ENCODE measurements around the gene NDUFAF3.

Gene NDUFAF3

DNA sequence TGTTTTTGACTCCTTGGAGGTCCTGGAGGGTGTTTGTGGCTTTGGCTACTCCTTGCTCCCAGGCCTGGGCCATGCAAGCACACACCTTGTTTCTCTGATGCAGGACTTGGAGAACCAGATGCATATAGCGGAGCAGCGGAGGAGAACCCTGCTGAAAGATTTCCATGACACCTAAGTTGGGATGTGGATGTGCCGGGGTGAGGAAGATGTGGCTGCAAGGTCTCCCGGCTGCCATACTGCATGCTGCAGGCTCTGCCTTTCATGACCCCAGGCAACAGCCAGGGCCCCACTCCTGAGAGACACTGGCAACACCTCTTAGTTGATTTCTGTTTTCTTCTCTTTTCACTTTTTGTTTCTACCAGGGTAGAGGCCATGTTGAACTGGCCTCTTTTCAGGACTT lies 38.8 kb upstream of the NDUFAF3 start:
- TF ChIP-seq, protein P1, sequence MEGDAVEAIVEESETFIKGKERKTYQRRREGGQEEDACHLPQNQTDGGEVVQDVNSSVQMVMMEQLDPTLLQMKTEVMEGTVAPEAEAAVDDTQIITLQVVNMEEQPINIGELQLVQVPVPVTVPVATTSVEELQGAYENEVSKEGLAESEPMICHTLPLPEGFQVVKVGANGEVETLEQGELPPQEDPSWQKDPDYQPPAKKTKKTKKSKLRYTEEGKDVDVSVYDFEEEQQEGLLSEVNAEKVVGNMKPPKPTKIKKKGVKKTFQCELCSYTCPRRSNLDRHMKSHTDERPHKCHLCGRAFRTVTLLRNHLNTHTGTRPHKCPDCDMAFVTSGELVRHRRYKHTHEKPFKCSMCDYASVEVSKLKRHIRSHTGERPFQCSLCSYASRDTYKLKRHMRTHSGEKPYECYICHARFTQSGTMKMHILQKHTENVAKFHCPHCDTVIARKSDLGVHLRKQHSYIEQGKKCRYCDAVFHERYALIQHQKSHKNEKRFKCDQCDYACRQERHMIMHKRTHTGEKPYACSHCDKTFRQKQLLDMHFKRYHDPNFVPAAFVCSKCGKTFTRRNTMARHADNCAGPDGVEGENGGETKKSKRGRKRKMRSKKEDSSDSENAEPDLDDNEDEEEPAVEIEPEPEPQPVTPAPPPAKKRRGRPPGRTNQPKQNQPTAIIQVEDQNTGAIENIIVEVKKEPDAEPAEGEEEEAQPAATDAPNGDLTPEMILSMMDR (conservative IDR thresholded peaks at IDR 0.05; ENCODE audit: low read depth, low read length): no peak
- H3K4me3 ChIP-seq (ENCODE audit: low read length): no peak overlapping the region
- no peak for DNase-seq (ENCODE audit: low read depth)

DNA sequence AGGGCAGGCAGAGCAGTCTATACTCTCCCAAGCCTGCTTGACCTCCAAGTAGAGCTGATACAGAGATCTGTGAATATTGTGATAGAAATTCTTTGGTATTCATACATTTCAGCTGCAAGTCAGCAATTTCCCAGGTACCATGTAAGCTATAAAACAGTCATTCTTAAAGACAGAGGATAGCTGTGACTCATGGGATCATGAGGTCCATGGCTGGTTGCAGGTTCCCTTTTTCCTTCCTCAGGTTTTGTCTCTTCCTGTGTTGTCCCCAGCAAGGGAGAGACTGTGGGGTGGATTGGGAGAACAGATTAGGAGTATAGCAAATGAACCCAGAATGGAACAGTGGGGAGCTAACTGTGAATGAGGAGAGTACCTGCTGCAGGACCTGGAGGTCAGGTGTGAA lies 37.3 kb upstream of the NDUFAF3 start:
- H3K4me3 ChIP-seq (ENCODE audit: low read length): no peak overlapping the region
- DNase-seq (ENCODE audit: low read depth): no peak

DNA sequence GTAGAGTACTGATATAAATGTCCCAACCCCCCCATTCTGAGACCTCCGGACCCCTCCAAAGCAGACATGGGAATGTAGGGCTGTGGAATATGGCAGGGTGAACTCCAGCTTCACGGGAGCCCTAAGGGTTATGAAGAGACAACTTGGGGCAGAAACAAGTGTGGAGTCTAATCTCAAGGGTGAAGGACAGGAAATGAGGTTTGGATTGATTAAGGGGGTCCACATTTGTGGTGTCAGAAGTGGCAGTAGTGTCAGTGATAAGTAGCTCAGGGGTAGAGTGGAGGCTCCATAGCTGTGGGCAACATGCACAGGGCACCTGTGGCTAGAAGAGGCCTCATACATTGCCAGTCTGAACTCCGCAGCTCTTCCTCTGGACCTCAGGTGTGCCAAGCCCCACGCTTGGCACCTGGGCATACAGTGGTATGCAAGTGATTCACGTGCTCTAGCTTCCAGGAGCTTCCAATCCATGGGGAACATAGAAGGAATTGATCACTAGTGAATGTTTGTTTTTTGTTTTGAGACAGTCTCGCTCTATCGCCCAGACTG lies 36.0 kb upstream of the NDUFAF3 start:
- no peak for DNase-seq (ENCODE audit: low read depth)
- TF ChIP-seq, protein P1 (conservative IDR thresholded peaks at IDR 0.05; ENCODE audit: low read depth, low read length): no peak

More for the DNA sequence above, 37.3 kb upstream of the NDUFAF3 start:
- TF ChIP-seq, protein P1 (conservative IDR thresholded peaks at IDR 0.05; ENCODE audit: low read depth, low read length): no peak

DNA sequence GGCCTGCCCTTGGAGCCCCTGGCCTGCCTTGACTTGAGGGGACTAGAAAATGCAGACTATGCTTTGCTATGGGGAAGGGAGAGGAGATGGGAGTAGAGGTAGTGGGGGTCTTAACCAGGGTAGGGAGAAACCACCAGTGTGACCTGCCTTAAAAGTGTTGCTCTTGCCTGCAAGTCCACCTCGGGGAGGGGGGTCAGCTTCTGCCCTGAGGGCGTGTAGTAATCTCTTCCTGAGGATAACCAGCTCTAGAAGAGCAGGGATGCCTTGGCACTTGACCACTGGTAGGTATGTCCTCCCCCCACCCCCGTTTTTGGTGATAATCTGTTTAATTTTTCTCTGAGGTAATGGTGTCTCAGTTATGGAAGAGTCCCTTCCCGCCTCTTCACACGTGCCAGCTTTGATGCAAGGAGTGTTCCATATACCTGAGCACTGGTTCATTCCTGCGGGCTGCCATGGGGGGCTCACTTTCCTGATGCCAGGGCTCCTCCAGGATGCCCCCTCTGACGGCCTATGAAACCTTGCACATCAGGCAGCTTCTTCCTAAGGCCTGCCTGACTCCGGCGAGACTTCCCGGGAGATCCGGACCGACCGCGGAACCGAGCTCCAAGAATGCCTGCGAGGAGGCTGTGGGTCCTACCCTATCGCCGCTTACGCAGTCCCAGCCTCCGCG lies 32.7 kb upstream of the NDUFAF3 start:
- TF ChIP-seq, protein P1 (conservative IDR thresholded peaks at IDR 0.05; ENCODE audit: low read depth, low read length): no peak
- H3K4me3 ChIP-seq (ENCODE audit: low read length): peak overlapping the region; percentile 77
- DNase-seq (ENCODE audit: low read depth): no peak

More for the DNA sequence above, 36.0 kb upstream of the NDUFAF3 start:
- no peak overlapping the region for H3K4me3 ChIP-seq (ENCODE audit: low read length)

DNA sequence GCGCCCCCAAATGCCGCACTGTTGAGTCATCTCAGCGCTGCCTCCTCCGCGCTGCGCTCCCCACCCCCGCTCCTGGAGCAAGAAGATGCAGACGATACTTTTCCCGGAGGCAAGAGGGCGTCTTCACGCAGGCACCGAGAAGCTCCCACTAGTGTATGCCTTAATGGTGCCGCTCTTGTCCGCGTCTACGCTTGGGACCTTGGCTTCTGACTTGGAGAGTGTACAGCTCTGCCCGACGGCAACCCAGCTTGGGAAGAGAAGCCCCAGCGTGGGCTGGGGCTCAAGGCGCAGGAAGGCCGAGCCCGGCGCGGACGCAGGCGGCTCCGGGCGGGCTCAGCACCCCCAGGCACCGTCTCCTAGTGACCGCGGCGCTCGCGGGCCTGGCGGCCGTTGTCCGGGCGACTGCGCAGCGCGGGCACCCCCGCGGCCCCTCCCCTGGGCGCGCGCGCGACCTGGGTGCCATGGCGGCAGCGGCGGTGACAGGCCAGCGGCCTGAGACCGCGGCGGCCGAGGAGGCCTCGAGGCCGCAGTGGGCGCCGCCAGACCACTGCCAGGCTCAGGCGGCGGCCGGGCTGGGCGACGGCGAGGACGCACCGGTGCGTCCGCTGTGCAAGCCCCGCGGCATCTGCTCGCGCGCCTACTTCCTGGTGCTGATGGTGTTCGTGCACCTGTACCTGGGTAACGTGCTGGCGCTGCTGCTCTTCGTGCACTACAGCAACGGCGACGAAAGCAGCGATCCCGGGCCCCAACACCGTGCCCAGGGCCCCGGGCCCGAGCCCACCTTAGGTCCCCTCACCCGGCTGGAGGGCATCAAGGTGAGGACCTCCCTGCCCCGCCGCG lies 31.9 kb upstream of the NDUFAF3 start, which contains the start of gene P4HTM:
Gene P4HTM, plus strand, starts transcription at position 446 of the 840 bp plus-strand sequence. Its CDS starts 16 bp downstream, at position 462.
- TF ChIP-seq, protein P1 (conservative IDR thresholded peaks at IDR 0.05; ENCODE audit: low read depth, low read length): peak; percentile 41
- DNase-seq (ENCODE audit: low read depth): peak; percentile 84
- peak within 1 kb of the TSS; percentile 77 for H3K4me3 ChIP-seq (ENCODE audit: low read length)

DNA sequence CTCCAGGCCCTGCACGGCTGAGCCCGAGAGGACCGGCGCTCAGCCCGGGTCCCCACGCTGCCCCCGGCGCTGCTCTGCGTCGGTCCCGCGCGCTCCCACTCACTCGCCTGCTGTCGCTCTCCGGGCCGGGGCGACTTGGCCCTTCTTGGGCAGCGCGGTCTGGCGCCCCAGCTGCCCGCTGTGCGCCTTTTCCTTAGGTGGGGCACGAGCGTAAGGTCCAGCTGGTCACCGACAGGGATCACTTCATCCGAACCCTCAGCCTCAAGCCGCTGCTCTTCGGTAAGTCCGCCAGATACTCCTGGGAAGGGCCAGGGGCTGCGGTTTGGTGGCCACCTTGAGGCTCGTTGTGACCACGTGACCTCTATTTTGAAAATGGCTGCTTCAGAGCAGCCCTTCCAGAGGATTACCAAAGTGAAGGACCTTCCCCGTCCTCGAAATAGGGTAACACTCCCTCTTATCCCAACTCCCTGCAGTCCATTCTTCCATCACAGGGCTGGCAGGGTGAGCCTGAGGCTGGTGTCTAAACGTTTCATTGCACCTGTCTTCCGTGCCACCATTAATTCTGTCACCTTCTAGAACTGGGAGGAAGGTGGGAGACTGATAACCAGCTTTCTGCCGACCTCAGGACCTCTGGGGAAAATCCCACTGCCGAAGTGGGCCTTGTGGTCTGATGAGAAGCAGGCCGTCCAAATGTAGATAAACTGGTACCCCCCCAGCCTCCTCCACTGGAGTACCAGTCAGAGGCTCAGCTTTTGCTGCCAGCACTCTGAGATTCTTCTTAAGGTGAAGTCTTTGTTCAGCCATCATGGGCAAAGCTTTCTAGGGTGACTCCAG lies 31.1 kb upstream of the NDUFAF3 start:
- TF ChIP-seq, protein P1 (conservative IDR thresholded peaks at IDR 0.05; ENCODE audit: low read depth, low read length): no peak
- DNase-seq (ENCODE audit: low read depth): no peak
- H3K4me3 ChIP-seq (ENCODE audit: low read length): peak overlapping the region; percentile 77

Data from retinal pigment epithelial cell (primary cell).